Activated CD4-positive, alpha-beta T cell treated with anti-CD3 and anti-CD28 coated beads, Interleukin-2, amount 10 ng/mL, durations not matched to agents 24 days and 14 days (primary cell): ENCODE data around the gene STEAP2. TPM values are rescaled to one million over a fixed set of nuclear protein-coding genes. Genes with fewer than 3 reads are reported as not detected.
"Not testable (repeated sequence)": the region's sequence is repeated elsewhere in the genome, so short reads cannot be mapped to it uniquely, and the experiment has no call there.

ENCODE experiments used
- DNase-seq: peaks from one replicate; pipeline ENCODE4 v3.0.0; 2022
- H3K27ac Mint-ChIP-seq: one replicate; pipeline ENCODE4 v1.8.0; 2022; ENCODE audit warnings: mild to moderate bottlenecking, mixed read lengths
- H3K27me3 Mint-ChIP-seq: one replicate; pipeline ENCODE4 v1.8.0; 2022; ENCODE audit warnings: mixed read lengths
- H3K36me3 Mint-ChIP-seq: one replicate; pipeline ENCODE4 v1.8.0; 2022; ENCODE audit warnings: low read depth, mild to moderate bottlenecking, mixed read lengths
- H3K4me1 Mint-ChIP-seq: one replicate; pipeline ENCODE4 v1.8.0; 2021; ENCODE audit warnings: mixed read lengths
- H3K4me3 Mint-ChIP-seq: one replicate; pipeline ENCODE4 v1.8.0; 2022; ENCODE audit warnings: mild to moderate bottlenecking, moderate library complexity, mixed read lengths
- H3K9me3 Mint-ChIP-seq: one replicate; pipeline ENCODE4 v1.8.0; 2021; ENCODE audit warnings: mixed read lengths
- intact Hi-C: fragments of 100-400 bp; cut with micrococcal nuclease; formaldehyde crosslinking; loops from one replicate; pipeline ENCODE4 v1.15.1; 2023
- total RNA-seq: library from RNA; stranded (reverse); gene quantifications from 2 replicates; pipeline ENCODE4 v1.2.3, GENCODE V29; 2022

Gene STEAP2
- total RNA-seq, 1 donor from 2014 or later = not detected

DNA sequence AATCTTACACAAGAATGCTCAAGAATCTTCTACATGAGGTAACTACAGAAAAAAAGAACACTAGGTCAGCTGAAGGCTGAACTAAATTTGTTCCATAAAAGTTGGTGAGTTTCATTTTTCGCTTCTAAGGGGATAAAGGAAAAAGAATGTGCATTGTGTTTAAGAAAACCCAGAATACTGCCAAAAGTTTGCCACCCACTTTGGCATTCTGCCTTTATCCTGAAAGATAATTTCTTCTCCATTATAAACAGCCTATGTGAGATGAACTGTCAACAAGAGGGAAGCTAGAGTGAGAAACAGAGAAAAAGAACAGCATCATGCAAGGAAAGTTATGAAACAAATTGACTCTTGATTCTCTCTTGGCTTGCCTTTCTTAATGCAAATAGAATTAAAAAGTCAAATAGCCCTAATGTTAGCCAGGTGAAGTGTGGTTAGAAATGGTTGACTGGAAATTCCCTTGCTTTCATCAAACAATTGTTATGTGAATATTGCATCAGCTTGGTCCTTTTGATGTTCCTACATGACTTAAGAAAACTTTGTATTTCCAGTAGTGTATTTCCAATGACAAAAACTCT is 31.4 kb upstream of the STEAP2 start:
- Mint-ChIP-seq H3K4me3 (no peak overlapping the region), H3K27ac (peak overlapping the region; percentile 56)

DNA sequence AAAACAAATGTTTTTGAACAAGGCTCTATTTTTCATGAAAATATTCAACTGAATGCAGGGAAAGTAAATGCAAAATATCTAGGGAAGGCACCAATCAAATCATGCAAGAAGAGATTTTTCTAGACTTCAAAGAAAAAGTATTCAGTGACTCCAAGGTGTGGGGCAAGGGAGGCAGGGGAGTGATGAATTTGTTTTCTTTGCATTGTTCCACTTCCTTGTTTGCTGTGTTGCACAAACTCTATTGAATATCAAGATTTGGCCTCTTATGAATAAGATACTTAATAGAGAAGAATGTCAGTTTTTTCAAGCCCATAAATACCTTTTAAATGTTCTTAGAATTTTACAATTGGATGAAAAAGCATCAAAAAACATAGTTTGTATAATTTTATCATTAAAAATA is 30.9 kb upstream of the STEAP2 start:
- H3K27ac Mint-ChIP-seq = peak overlapping the region; percentile 56
- intact Hi-C loops = no loop called here
- H3K9me3 Mint-ChIP-seq = peaks cover 9% of the 10 kb centered on the region

More for the DNA sequence above, 31.4 kb upstream of the STEAP2 start:
- Mint-ChIP-seq H3K36me3 (peaks cover 5% of the 10 kb centered on the region), H3K27me3 (no peaks in the 10 kb centered on the region), H3K9me3 (peaks cover 9% of the 10 kb centered on the region), H3K4me1 (peaks cover 18% of the 10 kb centered on the region)
- intact Hi-C loops = no loop called here
- DNase-seq = no peak

DNA sequence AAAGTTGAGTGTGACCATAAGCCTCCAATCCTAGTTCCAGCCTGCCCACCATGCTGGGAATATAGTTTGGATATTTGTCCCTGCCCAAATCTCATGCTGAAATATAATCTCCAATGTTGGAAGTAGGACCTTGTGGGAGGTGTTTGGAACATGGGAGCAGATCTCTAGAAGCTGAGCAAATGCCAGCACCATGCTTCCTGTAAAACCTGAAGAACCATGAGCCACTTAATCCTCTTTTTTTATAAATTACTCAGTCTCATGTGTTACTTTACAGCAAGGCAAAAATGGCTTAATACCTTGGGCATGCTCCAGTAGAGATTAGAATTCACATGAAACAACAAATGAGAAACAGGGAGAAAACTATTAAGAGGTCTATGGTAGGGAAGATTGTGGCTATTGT is 30.1 kb upstream of the STEAP2 start:
- H3K4me1 Mint-ChIP-seq = peaks cover 18% of the 10 kb centered on the region
- no peak for DNase-seq
- H3K36me3 Mint-ChIP-seq = peaks cover 3% of the 10 kb centered on the region
- peaks cover 9% of the 10 kb centered on the region for H3K9me3 Mint-ChIP-seq
- H3K4me3 Mint-ChIP-seq = no peak overlapping the region
- intact Hi-C loops = no loop called here
- H3K27ac Mint-ChIP-seq = no peak overlapping the region
- no peaks in the 10 kb centered on the region for H3K27me3 Mint-ChIP-seq

More for the DNA sequence above, 30.9 kb upstream of the STEAP2 start:
- Mint-ChIP-seq H3K4me1 (peaks cover 18% of the 10 kb centered on the region), H3K4me3 (no peak overlapping the region), H3K27me3 (no peaks in the 10 kb centered on the region), H3K36me3 (peaks cover 5% of the 10 kb centered on the region)
- DNase-seq = no peak

DNA sequence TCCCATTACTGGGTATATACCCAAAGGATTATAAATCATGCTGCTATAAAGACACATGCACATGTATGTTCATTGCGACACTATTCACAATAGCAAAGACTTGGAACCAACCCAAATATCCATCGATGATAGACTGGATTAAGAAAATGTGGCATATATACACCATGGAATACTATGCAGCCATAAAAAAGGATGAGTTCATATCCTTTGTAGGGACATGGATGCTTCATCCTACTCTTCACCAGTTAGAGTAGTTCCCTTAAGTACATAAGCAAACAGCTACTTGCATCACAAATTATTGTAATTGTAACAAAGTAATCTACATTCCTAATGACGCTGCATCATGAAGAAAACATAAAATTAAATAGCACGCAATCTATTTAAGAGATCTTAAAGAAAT is 25.2 kb upstream of the STEAP2 start:
- H3K36me3 Mint-ChIP-seq, H3K4me1 Mint-ChIP-seq, intact Hi-C loops, H3K9me3 Mint-ChIP-seq, H3K4me3 Mint-ChIP-seq, H3K27me3 Mint-ChIP-seq, DNase-seq, H3K27ac Mint-ChIP-seq: not testable (repeated sequence)

DNA sequence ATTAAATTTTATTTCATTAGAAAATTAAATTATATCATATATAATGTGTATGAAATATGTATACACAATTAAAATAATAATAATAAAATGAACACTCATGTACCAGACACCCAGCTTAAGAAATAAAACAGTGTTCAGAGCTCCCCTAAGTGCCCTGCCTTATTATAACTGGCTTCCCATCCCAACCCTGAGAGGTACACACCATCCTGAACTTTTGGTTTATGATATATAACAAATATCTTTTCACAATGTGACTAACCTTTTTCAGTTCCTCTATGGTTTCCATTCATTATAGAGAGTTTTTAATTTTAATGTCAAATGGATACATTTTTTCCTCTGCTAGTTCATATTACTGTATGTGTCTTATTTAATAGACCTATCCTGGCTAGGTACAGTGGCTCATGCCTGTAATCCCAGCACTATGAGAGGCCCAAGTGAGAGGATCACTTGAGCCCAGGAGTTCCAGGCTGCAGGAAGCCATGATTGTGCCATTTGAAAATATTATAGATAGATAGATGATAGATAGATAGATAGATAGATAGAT is 24.0 kb upstream of the STEAP2 start:
- H3K4me3 Mint-ChIP-seq = no peak overlapping the region
- H3K27ac Mint-ChIP-seq = no peak overlapping the region
- H3K27me3 Mint-ChIP-seq = no peaks in the 10 kb centered on the region
- H3K9me3 Mint-ChIP-seq = peaks cover 6% of the 10 kb centered on the region
- no peaks in the 10 kb centered on the region for H3K36me3 Mint-ChIP-seq
- intact Hi-C loops = no loop called here
- DNase-seq = no peak
- no peaks in the 10 kb centered on the region for H3K4me1 Mint-ChIP-seq

DNA sequence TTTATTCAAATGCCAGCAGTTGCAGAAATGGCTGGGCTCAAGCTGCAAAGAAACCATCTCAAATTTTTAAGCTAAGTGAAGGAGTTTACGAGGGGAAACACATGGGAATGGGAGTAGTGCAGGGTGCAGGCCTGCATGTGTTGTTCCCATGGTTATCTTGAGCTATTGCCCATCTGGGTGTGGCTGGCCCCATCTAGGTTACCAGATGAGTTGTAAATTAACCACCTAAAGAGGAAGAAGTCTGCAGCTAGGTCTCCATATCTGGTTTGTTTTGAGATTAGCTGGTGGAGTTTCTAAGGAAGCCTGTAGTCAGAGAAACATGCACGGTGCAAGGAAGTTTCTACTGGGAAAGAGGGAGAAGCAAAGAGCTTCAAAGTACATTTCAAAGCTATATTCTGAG is 23.3 kb upstream of the STEAP2 start:
- DNase-seq = no peak
- intact Hi-C loops = no loop called here
- no peaks in the 10 kb centered on the region for H3K4me1 Mint-ChIP-seq
- H3K36me3 Mint-ChIP-seq = no peaks in the 10 kb centered on the region
- H3K4me3 Mint-ChIP-seq = no peak overlapping the region
- no peaks in the 10 kb centered on the region for H3K27me3 Mint-ChIP-seq
- peaks cover under 1% of the 10 kb centered on the region for H3K9me3 Mint-ChIP-seq
- no peak overlapping the region for H3K27ac Mint-ChIP-seq

DNA sequence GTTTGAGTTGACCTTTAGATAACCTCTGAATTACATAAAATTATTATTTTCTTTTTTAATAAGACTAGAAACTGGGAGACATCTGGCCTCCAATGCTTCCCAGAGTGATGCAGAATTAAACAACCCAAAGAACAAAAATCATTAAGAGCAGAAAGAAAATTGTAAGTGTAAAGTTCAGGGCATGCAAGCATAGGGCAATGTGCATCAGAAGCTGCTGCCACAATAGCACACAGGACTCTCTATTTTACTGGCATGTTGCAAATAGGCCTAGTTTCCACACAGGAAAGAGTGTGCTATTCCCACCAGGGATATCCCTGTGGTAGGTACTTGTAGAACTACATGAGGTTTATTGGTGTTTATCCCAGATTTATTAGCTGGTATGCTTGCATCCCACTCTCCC is 20.5 kb upstream of the STEAP2 start:
- no peak overlapping the region for H3K27ac Mint-ChIP-seq
- H3K36me3 Mint-ChIP-seq = no peaks in the 10 kb centered on the region
- H3K27me3 Mint-ChIP-seq = peaks cover 2% of the 10 kb centered on the region
- no peak overlapping the region for H3K4me3 Mint-ChIP-seq
- intact Hi-C loops = no loop called here
- no peaks in the 10 kb centered on the region for H3K4me1 Mint-ChIP-seq
- no peak for DNase-seq
- H3K9me3 Mint-ChIP-seq = peaks cover 5% of the 10 kb centered on the region

DNA sequence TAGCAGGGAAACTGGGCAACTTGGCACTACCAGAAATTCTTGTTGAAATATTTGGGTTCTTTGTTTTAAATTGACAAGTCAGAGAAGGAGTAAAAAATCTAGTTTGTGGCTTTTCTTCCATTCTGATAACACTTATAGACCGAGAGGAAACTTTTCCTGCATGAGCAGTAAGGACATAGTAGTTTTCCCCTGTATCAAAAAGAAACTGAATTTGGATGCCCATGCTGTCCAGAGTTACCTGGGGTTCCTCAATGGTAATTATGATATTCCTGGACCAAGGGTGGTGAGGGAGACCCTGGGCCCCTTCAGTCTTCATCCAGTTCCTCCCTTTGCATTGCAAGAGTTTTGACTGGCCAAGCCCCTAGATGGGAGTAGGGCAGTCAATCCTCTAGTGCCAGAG is 19.9 kb upstream of the STEAP2 start:
- DNase-seq = no peak
- Mint-ChIP-seq H3K9me3 (peaks cover 9% of the 10 kb centered on the region), H3K36me3 (no peaks in the 10 kb centered on the region), H3K4me1 (no peaks in the 10 kb centered on the region), H3K27me3 (peaks cover 4% of the 10 kb centered on the region), H3K4me3 (no peak overlapping the region), H3K27ac (no peak overlapping the region)
- intact Hi-C loops = no loop called here

DNA sequence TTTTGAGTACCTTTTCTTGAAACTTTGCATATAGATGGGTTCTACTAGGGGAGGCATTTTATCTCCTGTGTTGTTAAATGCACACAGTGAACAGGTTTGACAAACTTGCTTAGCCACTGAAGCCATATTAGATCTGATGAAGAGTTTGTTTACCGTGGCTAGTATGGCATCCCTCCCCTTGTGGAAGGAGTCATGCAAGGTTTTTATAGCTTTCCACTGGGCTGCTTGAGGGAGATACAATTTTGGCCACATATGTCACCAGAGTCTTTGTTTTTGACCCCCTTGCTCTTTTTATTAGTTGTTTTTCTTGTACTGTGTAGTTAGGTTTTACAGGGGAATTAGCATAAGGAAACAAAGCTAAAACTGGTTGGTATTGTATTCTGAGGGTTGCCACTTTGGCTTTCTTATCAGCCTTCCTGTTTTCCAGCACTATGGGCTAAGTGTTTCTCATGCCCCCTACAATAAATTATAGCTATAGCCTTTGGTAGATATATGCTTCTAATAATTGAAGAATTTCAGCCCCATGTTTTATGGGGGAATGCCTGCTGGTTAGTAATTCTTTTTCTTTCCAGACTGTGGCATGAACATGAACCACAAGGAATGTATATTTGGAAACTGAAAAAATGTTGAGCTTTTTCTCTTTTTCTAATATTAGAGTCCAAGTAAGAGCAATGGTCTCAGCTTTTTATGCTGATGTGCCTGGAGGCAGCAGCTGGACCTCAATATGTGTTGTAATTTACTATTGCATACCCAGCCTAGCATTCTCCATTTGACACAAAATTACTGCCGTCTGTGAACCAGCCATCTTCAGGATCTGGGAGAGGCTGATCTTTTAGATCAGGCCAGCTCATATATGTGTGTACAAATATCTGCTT is 18.4 kb upstream of the STEAP2 start:
- Mint-ChIP-seq H3K4me3 (no peak overlapping the region), H3K27me3 (peaks cover 4% of the 10 kb centered on the region), H3K4me1 (no peaks in the 10 kb centered on the region), H3K36me3 (no peaks in the 10 kb centered on the region), H3K27ac (no peak overlapping the region), H3K9me3 (peaks cover 9% of the 10 kb centered on the region)
- DNase-seq = no peak
- intact Hi-C loops = no loop called here

DNA sequence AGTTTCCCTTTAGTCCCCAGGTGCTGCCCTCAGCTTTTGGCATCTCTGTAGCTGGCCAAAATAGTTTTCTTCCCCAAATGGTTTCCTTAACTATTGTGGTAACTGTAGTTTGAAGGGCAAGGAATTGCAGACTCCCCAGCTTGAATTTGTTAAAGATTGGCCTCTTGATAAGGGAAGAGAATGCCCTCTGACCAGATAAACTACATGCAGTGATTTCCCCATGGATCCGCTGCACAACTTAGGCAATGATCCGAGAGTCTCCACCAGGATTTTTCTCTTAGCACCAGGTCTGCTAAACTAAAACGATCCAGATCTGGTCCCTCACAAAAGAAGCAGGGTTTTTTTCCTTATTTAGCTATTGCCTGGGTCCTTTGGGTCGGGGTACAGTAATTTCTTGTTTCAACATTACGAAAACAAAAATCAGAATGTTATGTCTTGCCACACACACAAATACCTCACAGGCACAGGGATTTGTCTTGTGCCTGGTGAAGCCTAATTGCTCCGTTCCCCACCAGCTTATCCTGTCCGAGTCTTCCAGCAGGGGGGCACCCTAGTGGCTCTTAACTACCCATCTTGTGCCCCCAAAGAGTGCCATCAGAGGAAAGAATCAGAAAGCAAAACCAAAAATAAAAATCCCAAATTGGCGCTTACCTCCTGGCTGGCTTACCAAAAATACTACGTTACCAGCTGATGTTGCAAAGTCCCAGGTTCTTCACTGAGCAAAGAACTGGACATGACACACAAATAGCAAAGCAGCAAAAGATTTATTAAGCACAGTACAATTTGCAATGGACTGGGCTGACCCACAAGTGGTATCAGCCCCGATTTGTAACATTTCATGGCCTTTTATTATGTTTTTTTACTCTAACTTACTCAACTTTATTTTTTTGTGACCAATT is 16.4 kb upstream of the STEAP2 start:
- H3K9me3 Mint-ChIP-seq = peaks cover 9% of the 10 kb centered on the region
- no peaks in the 10 kb centered on the region for H3K4me1 Mint-ChIP-seq
- DNase-seq = no peak
- H3K4me3 Mint-ChIP-seq = no peak overlapping the region
- intact Hi-C loops = no loop called here
- H3K27me3 Mint-ChIP-seq = peaks cover 7% of the 10 kb centered on the region
- H3K27ac Mint-ChIP-seq = no peak overlapping the region
- H3K36me3 Mint-ChIP-seq = no peaks in the 10 kb centered on the region

DNA sequence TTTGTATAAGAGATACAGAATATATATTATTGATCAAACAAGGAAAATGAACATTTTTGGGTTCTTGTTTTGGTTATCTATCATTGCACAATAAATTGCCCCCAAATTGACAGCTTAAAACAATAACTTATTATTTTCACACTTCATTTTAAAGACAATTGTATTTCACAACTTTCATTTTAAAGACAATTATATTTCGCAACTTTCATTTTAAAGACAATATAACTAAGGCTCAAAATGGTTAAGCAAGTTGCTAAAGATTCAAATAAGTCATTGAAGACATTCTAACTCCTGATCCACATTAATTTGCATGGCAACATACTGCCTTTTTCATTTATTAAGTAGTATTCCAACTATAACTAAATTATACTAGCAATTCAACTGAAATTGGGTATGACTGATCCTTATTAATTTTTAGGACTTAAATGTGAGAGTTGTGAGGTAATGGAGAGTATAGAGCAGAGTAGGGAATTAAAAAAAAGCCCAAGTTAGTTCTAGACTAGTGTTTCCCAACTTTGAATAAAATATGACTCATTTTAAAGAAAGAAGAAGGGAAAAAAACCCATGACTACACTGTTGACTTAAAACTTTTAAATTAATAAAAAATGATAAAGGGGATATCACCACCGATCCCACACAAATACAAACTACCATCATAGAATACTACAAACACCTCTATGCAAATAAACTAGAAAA is 9.9 kb upstream of the STEAP2 start:
- no peaks in the 10 kb centered on the region for H3K36me3 Mint-ChIP-seq
- H3K4me3 Mint-ChIP-seq = no peak overlapping the region
- H3K27me3 Mint-ChIP-seq = peaks cover 2% of the 10 kb centered on the region
- no peaks in the 10 kb centered on the region for H3K9me3 Mint-ChIP-seq
- H3K27ac Mint-ChIP-seq = no peak overlapping the region
- no peaks in the 10 kb centered on the region for H3K4me1 Mint-ChIP-seq
- intact Hi-C loops = no loop called here
- no peak for DNase-seq

DNA sequence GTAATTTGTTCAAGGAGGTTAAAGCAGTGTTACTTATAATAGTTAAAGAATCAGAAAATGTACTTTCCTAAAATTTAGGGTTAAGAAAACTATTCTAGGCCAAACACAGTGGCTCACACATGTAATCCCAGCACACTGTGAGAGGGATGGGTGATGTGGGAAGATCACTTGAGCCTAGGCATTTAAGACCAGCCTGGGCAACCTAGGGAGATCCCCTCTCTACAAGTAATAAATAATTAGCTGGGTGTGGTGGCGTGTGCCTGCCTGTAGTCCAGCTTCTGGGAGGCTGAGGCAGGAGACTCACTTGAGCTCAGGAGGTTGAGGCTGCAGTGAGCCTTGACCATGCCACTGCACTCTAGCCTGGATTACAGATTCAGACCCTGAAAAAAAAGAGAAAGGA is 3.6 kb upstream of the STEAP2 start:
- intact Hi-C loops = no loop called here
- no peak overlapping the region for H3K27ac Mint-ChIP-seq
- H3K4me1 Mint-ChIP-seq = peaks cover 4% of the 10 kb centered on the region
- DNase-seq = no peak
- H3K4me3 Mint-ChIP-seq = no peak overlapping the region
- no peaks in the 10 kb centered on the region for H3K9me3 Mint-ChIP-seq
- peaks cover 25% of the 10 kb centered on the region for H3K27me3 Mint-ChIP-seq
- no peaks in the 10 kb centered on the region for H3K36me3 Mint-ChIP-seq

DNA sequence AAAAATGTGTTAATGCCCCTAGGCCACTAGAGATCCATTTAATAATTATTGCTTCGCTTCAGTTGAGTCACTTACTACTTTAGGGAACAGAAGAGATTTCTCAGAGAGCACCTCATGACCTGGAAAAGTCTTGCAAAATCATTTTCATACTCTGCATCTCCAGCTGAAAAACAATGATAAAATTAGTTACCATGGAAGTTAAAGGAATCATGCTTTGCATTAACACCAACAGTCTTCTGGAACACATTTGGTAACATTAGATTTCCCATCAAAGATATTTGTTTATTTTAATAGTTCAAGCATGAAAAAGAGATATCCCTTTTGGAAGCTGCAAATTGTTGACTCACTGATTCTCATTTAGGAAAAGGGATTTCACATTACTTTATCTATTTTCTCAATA is 1.8 kb upstream of the STEAP2 start:
- Mint-ChIP-seq H3K4me1 (peaks cover 4% of the 10 kb centered on the region), H3K27me3 (peaks cover 25% of the 10 kb centered on the region), H3K27ac (no peak overlapping the region), H3K9me3 (no peaks in the 10 kb centered on the region), H3K36me3 (no peaks in the 10 kb centered on the region), H3K4me3 (no peak overlapping the region)
- intact Hi-C loops = loop anchor here (5.0 kb wide), 1 partner anchor 37 kb away; no protein-coding TSS in a partner anchor
- DNase-seq = no peak
